H1 (cell line): Measurements from ENCODE around the gene PCBP1.

Experiments
- ATF3 ChIP-seq: IDR thresholded peaks from 2 replicates; pipeline ENCODE4 v1.6.1; 2011; ENCODE audit warnings: low read depth, mild to moderate bottlenecking, low read length; ENCODE audit not compliant: insufficient read depth
- CEBPB ChIP-seq: IDR thresholded peaks from 2 replicates; pipeline ENCODE4 v1.6.1; 2012; ENCODE audit warnings: low read depth, low read length
- EP300 ChIP-seq, 2 experiments: IDR thresholded peaks; 1 replicate in 1 of 2; 2 replicates in 1 of 2; pipeline ENCODE4 v1.6.1; 2011 to 2012; ENCODE audit warnings: low read depth in 2 of 2, low read length in 2 of 2, mild to moderate bottlenecking in 2 of 2, borderline replicate concordance in 1 of 2, inconsistent platforms in 1 of 2, moderate library complexity in 1 of 2
- POLR2A ChIP-seq, 2 experiments: IDR thresholded peaks; 1 replicate in 1 of 2; 2 replicates in 1 of 2; pipeline ENCODE4 v1.6.1; 2011; ENCODE audit warnings: low read depth in 2 of 2, low read length in 2 of 2, mild to moderate bottlenecking in 2 of 2; ENCODE audit errors: control extremely low read depth in 1 of 2
- POLR2AphosphoS5 ChIP-seq: IDR thresholded peaks from 2 replicates; pipeline ENCODE4 v1.6.1; 2011; ENCODE audit warnings: low read depth, low read length
- RXRA ChIP-seq: IDR thresholded peaks from 2 replicates; pipeline ENCODE4 v1.6.1; 2011; ENCODE audit warnings: low read depth, mild to moderate bottlenecking, low read length, moderate library complexity; ENCODE audit not compliant: insufficient read depth
- SIRT6 ChIP-seq: IDR thresholded peaks from one replicate; pipeline ENCODE4 v1.7.1; 2012; ENCODE audit warnings: low read length, inconsistent platforms
- TBP ChIP-seq: IDR thresholded peaks from 2 replicates; pipeline ENCODE4 v1.6.1; 2011; ENCODE audit warnings: low read depth, low read length, improper control_type of control experiment
- TF ChIP-seq, protein P1 (sequence below), 3 experiments: IDR thresholded peaks; 1 replicate in 2 of 3; 2 replicates in 1 of 3; pipeline versions ENCODE4 v1.5.1 to v1.6.1; 2011; ENCODE audit warnings: low read length in 3 of 3, mild to moderate bottlenecking in 3 of 3, inconsistent platforms in 2 of 3, low read depth in 1 of 3, moderate library complexity in 1 of 3; ENCODE audit not compliant: insufficient read depth in 1 of 3; ENCODE audit errors: control extremely low read depth in 1 of 3

DNA sequence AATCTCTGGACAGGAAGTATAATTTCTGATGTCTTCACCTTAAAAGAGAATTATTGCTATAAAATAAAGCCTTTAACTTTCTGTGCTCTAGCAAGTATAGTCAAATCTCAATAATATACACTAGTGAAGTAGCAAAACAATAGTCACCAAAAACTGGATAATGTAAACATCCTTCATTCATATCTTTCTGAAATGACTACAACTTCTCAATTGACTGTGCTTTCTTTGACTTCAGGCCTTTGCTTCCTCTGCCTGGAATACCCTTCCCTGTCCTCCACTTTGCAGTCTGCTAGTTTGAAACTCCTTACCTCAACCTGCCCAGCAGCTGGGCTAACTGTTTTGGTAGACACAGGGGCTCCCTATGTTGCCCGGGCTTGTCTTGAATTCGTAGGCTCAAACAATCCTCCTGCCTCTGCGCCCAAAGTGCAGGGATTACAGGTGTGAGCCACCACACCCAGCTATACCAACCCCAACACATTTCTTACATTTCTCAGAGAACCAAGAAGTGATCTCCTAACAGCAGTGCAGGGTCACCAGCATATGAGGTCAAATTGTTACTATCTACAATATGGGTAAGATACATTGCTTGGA lies 6.6 kb upstream of the PCBP1 start:
- TF ChIP-seq ATF3: no peak
- TF ChIP-seq CEBPB: no peak
- TF ChIP-seq, protein P1, sequence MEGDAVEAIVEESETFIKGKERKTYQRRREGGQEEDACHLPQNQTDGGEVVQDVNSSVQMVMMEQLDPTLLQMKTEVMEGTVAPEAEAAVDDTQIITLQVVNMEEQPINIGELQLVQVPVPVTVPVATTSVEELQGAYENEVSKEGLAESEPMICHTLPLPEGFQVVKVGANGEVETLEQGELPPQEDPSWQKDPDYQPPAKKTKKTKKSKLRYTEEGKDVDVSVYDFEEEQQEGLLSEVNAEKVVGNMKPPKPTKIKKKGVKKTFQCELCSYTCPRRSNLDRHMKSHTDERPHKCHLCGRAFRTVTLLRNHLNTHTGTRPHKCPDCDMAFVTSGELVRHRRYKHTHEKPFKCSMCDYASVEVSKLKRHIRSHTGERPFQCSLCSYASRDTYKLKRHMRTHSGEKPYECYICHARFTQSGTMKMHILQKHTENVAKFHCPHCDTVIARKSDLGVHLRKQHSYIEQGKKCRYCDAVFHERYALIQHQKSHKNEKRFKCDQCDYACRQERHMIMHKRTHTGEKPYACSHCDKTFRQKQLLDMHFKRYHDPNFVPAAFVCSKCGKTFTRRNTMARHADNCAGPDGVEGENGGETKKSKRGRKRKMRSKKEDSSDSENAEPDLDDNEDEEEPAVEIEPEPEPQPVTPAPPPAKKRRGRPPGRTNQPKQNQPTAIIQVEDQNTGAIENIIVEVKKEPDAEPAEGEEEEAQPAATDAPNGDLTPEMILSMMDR (IDR thresholded peaks at IDR 0.05; ENCODE audit: control extremely low read depth in 1 of 3, insufficient read depth in 1 of 3, low read depth in 1 of 3, low read length in 3 of 3): no peak
- TF ChIP-seq POLR2A (IDR thresholded peaks at IDR 0.05; ENCODE audit: control extremely low read depth in 1 of 2, low read depth in 2 of 2, low read length in 2 of 2): 0 out of 3 replicates have a peak, but pooled peaks of 1 of the 2 experiments have one; percentile 27
- no peak for TF ChIP-seq EP300 (IDR thresholded peaks at IDR 0.05; ENCODE audit: borderline replicate concordance in 1 of 2, low read depth in 2 of 2, low read length in 2 of 2)
- no peak; the same call in 1 of the 2 replicates for TF ChIP-seq POLR2AphosphoS5
- no peak for TF ChIP-seq SIRT6
- TF ChIP-seq RXRA: no peak
- no peak for TF ChIP-seq TBP
